ENCODE results near the gene UNC5A.

The UNC5A gene

DNA sequence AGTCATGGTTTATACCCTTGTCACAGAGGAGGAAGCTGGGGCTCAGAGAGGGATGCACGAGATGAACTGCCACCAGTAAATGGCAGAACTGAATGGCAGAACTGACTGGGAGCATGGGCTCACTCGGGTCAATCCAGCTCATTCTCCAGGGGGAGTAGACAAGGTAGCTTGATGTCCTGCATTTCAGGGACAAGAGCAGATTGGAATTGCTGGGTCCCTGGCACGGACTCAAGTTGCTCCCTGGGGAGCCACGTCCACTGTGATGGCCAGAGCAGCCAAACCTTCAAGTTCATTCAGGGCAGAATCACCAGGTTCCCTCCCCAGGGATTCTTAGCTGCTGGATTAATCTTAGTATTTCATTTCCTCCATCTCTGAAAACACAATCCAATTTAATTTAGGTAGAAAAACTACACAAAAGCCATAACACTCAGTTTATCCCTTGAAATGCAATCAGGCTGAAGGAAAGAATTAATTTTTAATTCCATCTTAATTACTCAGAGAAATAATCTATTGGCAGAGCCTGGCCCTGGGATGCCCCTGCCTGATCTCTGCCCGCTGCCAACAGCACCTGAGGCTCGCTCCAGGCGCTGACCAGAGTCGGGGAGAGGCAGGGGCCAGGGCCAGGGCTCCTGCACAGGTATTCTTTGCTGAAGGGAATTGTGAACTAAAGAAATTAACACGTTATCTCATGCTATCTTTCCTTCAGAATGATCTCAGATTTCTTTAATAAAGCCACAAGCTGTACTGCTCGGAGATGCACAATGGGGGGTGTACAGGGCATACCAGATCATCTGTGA, 42.0 kb upstream of the UNC5A start:
- no peaks in the 10 kb centered on the region for H4K20me1 ChIP-seq (ENCODE audit: insufficient read depth)
- no peaks in the 10 kb centered on the region for H3K36me3 ChIP-seq (ENCODE audit: insufficient read depth)
- H3K4me3 ChIP-seq (IDR thresholded peaks at IDR 0.05; ENCODE audit: insufficient read depth, low read depth, low read length): no peak overlapping the region
- H3K27me3 ChIP-seq (ENCODE audit: insufficient read depth, low read depth): peaks cover 2% of the 10 kb centered on the region; the same call in 1 of the 2 replicates
- H3K4me2 ChIP-seq: no peak overlapping the region
- no peak overlapping the region for H3K27ac ChIP-seq
- H3K4me1 ChIP-seq (ENCODE audit: low read depth, poor library complexity, severe bottlenecking): no peaks in the 10 kb centered on the region
- no peaks in the 10 kb centered on the region for H3K79me2 ChIP-seq (ENCODE audit: insufficient read depth, low read depth)
- H3K9ac ChIP-seq: no peak overlapping the region
- no peak overlapping the region for H2AFZ ChIP-seq (ENCODE audit: low read depth)
- TF ChIP-seq, protein P1, sequence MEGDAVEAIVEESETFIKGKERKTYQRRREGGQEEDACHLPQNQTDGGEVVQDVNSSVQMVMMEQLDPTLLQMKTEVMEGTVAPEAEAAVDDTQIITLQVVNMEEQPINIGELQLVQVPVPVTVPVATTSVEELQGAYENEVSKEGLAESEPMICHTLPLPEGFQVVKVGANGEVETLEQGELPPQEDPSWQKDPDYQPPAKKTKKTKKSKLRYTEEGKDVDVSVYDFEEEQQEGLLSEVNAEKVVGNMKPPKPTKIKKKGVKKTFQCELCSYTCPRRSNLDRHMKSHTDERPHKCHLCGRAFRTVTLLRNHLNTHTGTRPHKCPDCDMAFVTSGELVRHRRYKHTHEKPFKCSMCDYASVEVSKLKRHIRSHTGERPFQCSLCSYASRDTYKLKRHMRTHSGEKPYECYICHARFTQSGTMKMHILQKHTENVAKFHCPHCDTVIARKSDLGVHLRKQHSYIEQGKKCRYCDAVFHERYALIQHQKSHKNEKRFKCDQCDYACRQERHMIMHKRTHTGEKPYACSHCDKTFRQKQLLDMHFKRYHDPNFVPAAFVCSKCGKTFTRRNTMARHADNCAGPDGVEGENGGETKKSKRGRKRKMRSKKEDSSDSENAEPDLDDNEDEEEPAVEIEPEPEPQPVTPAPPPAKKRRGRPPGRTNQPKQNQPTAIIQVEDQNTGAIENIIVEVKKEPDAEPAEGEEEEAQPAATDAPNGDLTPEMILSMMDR (conservative IDR thresholded peaks at IDR 0.05; ENCODE audit: low read depth, low read length): no peak

DNA sequence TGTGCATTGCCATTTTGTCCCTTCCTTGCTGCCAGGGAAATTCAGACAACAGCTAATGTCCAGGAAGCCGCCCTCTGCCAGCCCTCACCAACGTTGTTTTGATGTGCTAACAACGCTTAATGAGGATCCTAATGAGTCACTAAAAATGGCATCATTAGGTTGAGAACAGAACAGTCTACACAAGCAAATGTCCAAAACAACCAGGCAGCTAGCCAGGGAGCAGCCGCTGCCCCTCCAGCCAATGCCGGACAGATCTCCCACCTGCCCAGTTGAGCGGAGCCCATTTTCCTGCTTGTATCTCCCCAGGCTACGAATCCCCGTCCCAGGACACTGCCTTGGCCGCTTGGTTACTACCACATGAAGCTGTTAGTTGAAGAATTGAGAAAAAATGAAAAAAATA, 40.4 kb upstream of the UNC5A start:
- Histone ChIP-seq H3K4me3 (IDR thresholded peaks at IDR 0.05; ENCODE audit: insufficient read depth, low read depth, low read length) (no peak overlapping the region), H3K4me2 (no peak overlapping the region), H3K9ac (no peak overlapping the region), H2AFZ (ENCODE audit: low read depth) (no peak overlapping the region), H3K4me1 (ENCODE audit: low read depth, poor library complexity, severe bottlenecking) (no peaks in the 10 kb centered on the region), H3K27ac (no peak overlapping the region), H4K20me1 (ENCODE audit: insufficient read depth) (no peaks in the 10 kb centered on the region), H3K27me3 (ENCODE audit: insufficient read depth, low read depth) (peaks cover 2% of the 10 kb centered on the region; the same call in 1 of the 2 replicates), H3K36me3 (ENCODE audit: insufficient read depth) (no peaks in the 10 kb centered on the region), H3K79me2 (ENCODE audit: insufficient read depth, low read depth) (no peaks in the 10 kb centered on the region)
- TF ChIP-seq, protein P1 (conservative IDR thresholded peaks at IDR 0.05; ENCODE audit: low read depth, low read length): no peak

DNA sequence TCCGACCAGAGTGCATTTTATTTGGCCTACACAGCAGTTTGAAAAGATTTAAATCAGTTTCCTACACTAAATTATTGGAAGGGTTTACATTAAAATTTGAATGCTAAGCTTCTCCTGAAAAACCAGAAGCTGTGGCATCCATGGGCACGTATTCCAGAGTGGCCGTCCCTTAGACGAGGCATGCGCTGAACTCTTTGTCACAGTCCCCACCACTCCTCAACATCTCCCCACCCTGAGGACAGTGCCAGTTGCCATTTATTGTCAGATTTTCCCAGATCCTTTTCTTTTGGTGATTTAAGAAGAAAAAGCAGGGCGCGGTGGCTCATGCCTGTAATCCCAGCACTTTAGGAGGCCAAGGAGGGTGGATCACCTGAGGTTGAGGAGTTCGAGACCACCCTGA, 39.9 kb upstream of the UNC5A start:
- TF ChIP-seq, protein P1 (conservative IDR thresholded peaks at IDR 0.05; ENCODE audit: low read depth, low read length): no peak
- H2AFZ ChIP-seq (ENCODE audit: low read depth): no peak overlapping the region
- no peak overlapping the region for H3K9ac ChIP-seq
- H3K4me2 ChIP-seq: no peak overlapping the region
- no peak overlapping the region for H3K4me3 ChIP-seq (IDR thresholded peaks at IDR 0.05; ENCODE audit: insufficient read depth, low read depth, low read length)
- H3K27me3 ChIP-seq (ENCODE audit: insufficient read depth, low read depth): peaks cover 7% of the 10 kb centered on the region; the same call in 1 of the 2 replicates
- no peaks in the 10 kb centered on the region for H3K36me3 ChIP-seq (ENCODE audit: insufficient read depth)
- H4K20me1 ChIP-seq (ENCODE audit: insufficient read depth): no peaks in the 10 kb centered on the region
- no peaks in the 10 kb centered on the region for H3K4me1 ChIP-seq (ENCODE audit: low read depth, poor library complexity, severe bottlenecking)
- H3K79me2 ChIP-seq (ENCODE audit: insufficient read depth, low read depth): no peaks in the 10 kb centered on the region
- no peak overlapping the region for H3K27ac ChIP-seq

DNA sequence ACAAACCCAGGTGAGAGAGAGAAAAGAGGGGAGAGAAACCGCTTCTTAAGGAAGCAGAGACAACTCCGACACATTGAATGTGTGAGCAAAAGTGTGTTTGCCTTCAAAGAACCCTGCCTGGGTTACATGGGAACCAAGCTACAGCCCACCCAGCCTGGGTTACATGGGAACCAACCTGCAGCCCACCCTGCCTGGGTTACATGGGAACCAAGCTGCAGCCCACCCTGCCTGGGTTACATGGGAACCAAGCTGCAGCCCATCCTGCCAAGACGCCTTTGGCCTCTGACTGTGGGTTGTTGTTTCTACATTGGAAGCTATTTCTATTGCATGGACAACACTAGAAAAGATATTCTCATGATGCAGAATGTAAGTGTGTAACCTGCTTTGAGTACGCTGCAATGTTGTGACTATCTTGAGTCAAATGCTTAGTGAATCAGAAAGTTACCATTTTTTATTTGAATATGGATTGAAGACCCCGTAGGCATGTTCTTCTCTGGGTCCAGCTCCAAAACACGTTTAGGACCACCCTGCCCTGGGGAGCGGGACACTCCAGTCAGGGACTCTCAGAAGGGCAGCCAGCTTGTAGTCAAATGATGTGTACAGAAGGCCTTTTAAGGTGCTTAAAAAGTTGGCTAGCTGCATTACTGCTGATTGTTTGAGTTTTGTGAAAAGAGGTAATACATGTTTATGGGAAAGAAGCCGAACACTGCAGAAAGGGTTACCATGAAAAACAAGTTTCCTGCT, 39.1 kb upstream of the UNC5A start:
- H2AFZ ChIP-seq (ENCODE audit: low read depth): no peak overlapping the region
- TF ChIP-seq, protein P1 (conservative IDR thresholded peaks at IDR 0.05; ENCODE audit: low read depth, low read length): no peak
- H3K27ac ChIP-seq: no peak overlapping the region
- H3K36me3 ChIP-seq (ENCODE audit: insufficient read depth): no peaks in the 10 kb centered on the region
- no peak overlapping the region for H3K9ac ChIP-seq
- no peaks in the 10 kb centered on the region for H3K79me2 ChIP-seq (ENCODE audit: insufficient read depth, low read depth)
- H3K27me3 ChIP-seq (ENCODE audit: insufficient read depth, low read depth): peaks cover 10% of the 10 kb centered on the region; the same call in 1 of the 2 replicates
- H3K4me2 ChIP-seq: no peak overlapping the region
- H3K4me1 ChIP-seq (ENCODE audit: low read depth, poor library complexity, severe bottlenecking): no peaks in the 10 kb centered on the region
- no peak overlapping the region for H3K4me3 ChIP-seq (IDR thresholded peaks at IDR 0.05; ENCODE audit: insufficient read depth, low read depth, low read length)
- H4K20me1 ChIP-seq (ENCODE audit: insufficient read depth): no peaks in the 10 kb centered on the region

Measured in KMS-11 (cell line).